CD8-positive, alpha-beta memory T cell (primary cell): Measurements from ENCODE around the gene PARL. TPM values are rescaled to one million over a fixed set of nuclear protein-coding genes. Genes with fewer than 3 reads are reported as not detected.

Experiments
- CTCF ChIA-PET: fragments of 350-600 bp; sonication (Branson Sonifier 250); formaldehyde crosslinking; loops from one replicate; lab custom pipeline; 2021; ENCODE audit warnings: antibody characterized with exemption; lab: Charles Lee
- POLR2A ChIA-PET: fragments of 350-600 bp; sonication (Branson Sonifier 250); formaldehyde crosslinking; loops from one replicate; lab custom pipeline; 2021; ENCODE audit warnings: antibody characterized with exemption; lab: Charles Lee
- DNase-seq, 5 donors: peaks; one replicate each; pipeline versions ENCODE4 v3.0.0 to v3.0.0-alpha.2; 2020 to 2022; ENCODE audit warnings: mixed read lengths in 1 of 5
- H3K27ac ChIP-seq: one replicate; pipeline ENCODE4 v1.7.0; 2013; ENCODE audit warnings: low read depth, mild to moderate bottlenecking, low read length, moderate library complexity
- H3K27me3 ChIP-seq: 2 replicates; pipeline ENCODE4 v1.7.0; 2013; ENCODE audit warnings: low read length, mild to moderate bottlenecking; ENCODE audit not compliant: insufficient read depth, poor library complexity, severe bottlenecking
- H3K36me3 ChIP-seq: 2 replicates; pipeline ENCODE4 v1.7.0; 2013; ENCODE audit warnings: mild to moderate bottlenecking, low read length, moderate library complexity; ENCODE audit not compliant: insufficient read depth
- H3K4me1 ChIP-seq: 2 replicates; pipeline ENCODE4 v1.7.0; 2013; ENCODE audit warnings: mild to moderate bottlenecking, low read length, moderate library complexity; ENCODE audit not compliant: insufficient read depth
- H3K4me3 ChIP-seq: 2 replicates; pipeline ENCODE4 v1.7.0; 2013; ENCODE audit warnings: mild to moderate bottlenecking, low read length
- H3K9me3 ChIP-seq: 2 replicates; pipeline ENCODE4 v1.7.0; 2013; ENCODE audit warnings: mild to moderate bottlenecking, low read length
- H3K27ac Mint-ChIP-seq, 8 donors: one replicate each; pipeline ENCODE4 v1.8.0; 2020 to 2021; ENCODE audit warnings: mixed read lengths in 8 of 8, mild to moderate bottlenecking in 6 of 8, inconsistent platforms in 3 of 8, moderate library complexity in 3 of 8
- H3K27me3 Mint-ChIP-seq, 2 donors: one replicate each; pipeline ENCODE4 v1.8.0; 2020 to 2021; ENCODE audit warnings: mixed read lengths in 2 of 2, mild to moderate bottlenecking in 1 of 2, moderate library complexity in 1 of 2
- H3K36me3 Mint-ChIP-seq, 3 donors: one replicate each; pipeline ENCODE4 v1.8.0; 2020 to 2021; ENCODE audit warnings: mixed read lengths in 3 of 3, inconsistent platforms in 1 of 3, mild to moderate bottlenecking in 1 of 3
- H3K4me1 Mint-ChIP-seq, 3 donors: one replicate each; pipeline ENCODE4 v1.8.0; 2020 to 2021; ENCODE audit warnings: mixed read lengths in 3 of 3, inconsistent platforms in 1 of 3, mild to moderate bottlenecking in 1 of 3
- H3K4me3 Mint-ChIP-seq, 7 donors: one replicate each; pipeline ENCODE4 v1.8.0; 2020 to 2021; ENCODE audit warnings: mixed read lengths in 7 of 7, mild to moderate bottlenecking in 6 of 7, moderate library complexity in 4 of 7, inconsistent platforms in 2 of 7
- H3K9me3 Mint-ChIP-seq, 5 donors: one replicate each; pipeline ENCODE4 v1.8.0; 2020 to 2022; ENCODE audit warnings: mixed read lengths in 5 of 5, mild to moderate bottlenecking in 3 of 5, moderate library complexity in 2 of 5, inconsistent platforms in 1 of 5
- polyA plus RNA-seq: library from polyadenylated mRNA; unstranded; fragments of 300-500 nt; fragmentation: Illumina TruSeq; gene quantifications from one replicate; pipeline ENCODE4 v1.2.3, GENCODE V29; 2021
- total RNA-seq, 2 experiments: library from RNA; stranded (reverse); gene quantifications; one replicate each; pipeline ENCODE4 v1.2.3, GENCODE V29; 2021

PARL gene
- total and polyA plus RNA-seq, 3 experiments from 2014 or later: 93.4 to 98.1 (median 95.9) TPM

GRCh38 chr3:183871541-183871940, 13.1 kb downstream of the PARL start:
- H3K4me1 Mint-ChIP-seq: peaks cover 32 to 46% (median 45%) of the 10 kb centered on the region in 3 donors
- Histone ChIP-seq H3K27me3 (no peaks in the 10 kb centered on the region), H3K27ac (no peak overlapping the region), H3K4me3 (no peak overlapping the region), H3K9me3 (no peaks in the 10 kb centered on the region), H3K4me1 (peaks cover 14% of the 10 kb centered on the region), H3K36me3 (no peaks in the 10 kb centered on the region)
- no peak for DNase-seq
- no peak overlapping the region for H3K4me3 Mint-ChIP-seq
- H3K36me3 Mint-ChIP-seq: peaks cover 0 to 43% (median 0%) of the 10 kb centered on the region in 3 donors
- H3K9me3 Mint-ChIP-seq: no peaks in the 10 kb centered on the region
- no peaks in the 10 kb centered on the region for H3K27me3 Mint-ChIP-seq
- CTCF ChIA-PET: no interaction called here
- POLR2A ChIA-PET: no interaction called here
- H3K27ac Mint-ChIP-seq: peak overlapping the region in 1 of 8 donors; percentile 3

GRCh38 chr3:183870563-183870962, 14.1 kb downstream of the PARL start:
- Histone ChIP-seq H3K27ac (no peak overlapping the region), H3K4me3 (no peak overlapping the region), H3K27me3 (no peaks in the 10 kb centered on the region), H3K36me3 (no peaks in the 10 kb centered on the region), H3K9me3 (no peaks in the 10 kb centered on the region), H3K4me1 (peaks cover 14% of the 10 kb centered on the region)
- CTCF ChIA-PET: no interaction called here
- H3K4me1 Mint-ChIP-seq: peaks cover 31 to 44% (median 42%) of the 10 kb centered on the region in 3 donors
- peak in 1 of 5 donors; percentile 31 for DNase-seq
- H3K27me3 Mint-ChIP-seq: no peaks in the 10 kb centered on the region
- no peak overlapping the region for H3K4me3 Mint-ChIP-seq
- H3K27ac Mint-ChIP-seq: peak overlapping the region in 4 of 8 donors; percentile 0 to 82 (median 43)
- peaks cover 0 to 44% (median under 1%) of the 10 kb centered on the region in 3 donors for H3K36me3 Mint-ChIP-seq
- POLR2A ChIA-PET: no interaction called here
- H3K9me3 Mint-ChIP-seq: no peaks in the 10 kb centered on the region

GRCh38 chr3:183868796-183869195, 15.9 kb downstream of the PARL start:
- H3K9me3 ChIP-seq: no peaks in the 10 kb centered on the region
- no peaks in the 10 kb centered on the region for H3K27me3 ChIP-seq
- peak overlapping the region in 2 of 8 donors; percentile 23 to 84 for H3K27ac Mint-ChIP-seq
- no peaks in the 10 kb centered on the region for H3K27me3 Mint-ChIP-seq
- peaks cover 0 to 53% (median 8%) of the 10 kb centered on the region in 3 donors for H3K36me3 Mint-ChIP-seq
- no peaks in the 10 kb centered on the region for H3K9me3 Mint-ChIP-seq
- CTCF ChIA-PET: no interaction called here
- H3K4me1 Mint-ChIP-seq: peaks cover 27 to 39% (median 32%) of the 10 kb centered on the region in 3 donors
- peaks cover 13% of the 10 kb centered on the region for H3K36me3 ChIP-seq
- no peak overlapping the region for H3K4me3 Mint-ChIP-seq
- POLR2A ChIA-PET: no interaction called here
- H3K4me3 ChIP-seq: no peak overlapping the region
- DNase-seq: no peak
- H3K27ac ChIP-seq: no peak overlapping the region
- peaks cover 12% of the 10 kb centered on the region for H3K4me1 ChIP-seq

GRCh38 chr3:183862610-183863009, 22.1 kb downstream of the PARL start:
- Mint-ChIP-seq H3K27ac (no peak overlapping the region), H3K9me3 (no peaks in the 10 kb centered on the region), H3K4me1 (peaks cover 0 to 5% (median 4%) of the 10 kb centered on the region in 3 donors), H3K4me3 (no peak overlapping the region), H3K36me3 (peaks cover 0 to 88% (median 24%) of the 10 kb centered on the region in 3 donors), H3K27me3 (no peaks in the 10 kb centered on the region)
- Histone ChIP-seq H3K27ac (no peak overlapping the region), H3K9me3 (no peaks in the 10 kb centered on the region), H3K4me3 (no peak overlapping the region), H3K27me3 (no peaks in the 10 kb centered on the region), H3K36me3 (peaks cover 38% of the 10 kb centered on the region), H3K4me1 (no peaks in the 10 kb centered on the region)
- no peak for DNase-seq
- POLR2A ChIA-PET: no interaction called here
- CTCF ChIA-PET: no interaction called here

- H3K36me3 ChIP-seq: peaks cover 22% of the 10 kb centered on the region
- no peaks in the 10 kb centered on the region for H3K9me3 ChIP-seq
- POLR2A ChIA-PET: no interaction called here
- Mint-ChIP-seq H3K27ac (peak overlapping the region in 4 of 8 donors; percentile 8 to 81 (median 60)), H3K4me1 (peaks cover 0 to 17% (median 13%) of the 10 kb centered on the region in 3 donors), H3K27me3 (no peaks in the 10 kb centered on the region), H3K36me3 (peaks cover 0 to 80% (median 24%) of the 10 kb centered on the region in 3 donors), H3K9me3 (no peaks in the 10 kb centered on the region), H3K4me3 (no peak overlapping the region)
- H3K27ac ChIP-seq: no peak overlapping the region
- no peaks in the 10 kb centered on the region for H3K27me3 ChIP-seq
- no peak for DNase-seq
- no peak overlapping the region for H3K4me3 ChIP-seq
- CTCF ChIA-PET: no interaction called here
- no peaks in the 10 kb centered on the region for H3K4me1 ChIP-seq
Observed at GRCh38 chr3:183857863-183858262, 26.8 kb downstream of the PARL start.

GRCh38 chr3:183854318-183855035, 30.2 kb downstream of the PARL start:
- Mint-ChIP-seq H3K4me1 (peaks cover 0 to 33% (median 13%) of the 10 kb centered on the region in 3 donors), H3K27ac (peak overlapping the region in 1 of 8 donors; percentile 10)

GRCh38 chr3:183845608-183846288, 38.9 kb downstream of the PARL start:
- H3K4me1 ChIP-seq: no peaks in the 10 kb centered on the region
- DNase-seq: no peak
- no peak overlapping the region for H3K27ac ChIP-seq
- Mint-ChIP-seq H3K4me1 (peaks cover 0 to 19% (median 4%) of the 10 kb centered on the region in 3 donors), H3K4me3 (no peak overlapping the region), H3K27me3 (no peaks in the 10 kb centered on the region), H3K9me3 (no peaks in the 10 kb centered on the region), H3K36me3 (peaks cover 4 to 79% (median 25%) of the 10 kb centered on the region in 3 donors), H3K27ac (no peak overlapping the region)
- H3K27me3 ChIP-seq: no peaks in the 10 kb centered on the region
- ChIA-PET POLR2A (interaction anchor here (0.6 kb wide), 1 partner anchor 28 kb away, joined by 3 read pairs; no protein-coding TSS in a partner anchor), CTCF (no interaction called here)
- H3K4me3 ChIP-seq: no peak overlapping the region
- no peaks in the 10 kb centered on the region for H3K9me3 ChIP-seq
- H3K36me3 ChIP-seq: peaks cover 21% of the 10 kb centered on the region

More at GRCh38 chr3:183854318-183855035, 30.2 kb downstream of the PARL start:
- no peak overlapping the region for H3K27ac ChIP-seq
- H3K4me3 ChIP-seq: no peak overlapping the region
- Mint-ChIP-seq H3K4me3 (no peak overlapping the region), H3K9me3 (no peaks in the 10 kb centered on the region), H3K27me3 (no peaks in the 10 kb centered on the region), H3K36me3 (peaks cover 0 to 75% (median 24%) of the 10 kb centered on the region in 3 donors)
- H3K27me3 ChIP-seq: no peaks in the 10 kb centered on the region
- peaks cover 4% of the 10 kb centered on the region for H3K36me3 ChIP-seq
- H3K4me1 ChIP-seq: no peaks in the 10 kb centered on the region
- DNase-seq: no peak
- ChIA-PET POLR2A (interaction anchor here (0.7 kb wide), 1 partner anchor 201 kb away, joined by 4 read pairs; no protein-coding TSS in a partner anchor), CTCF (no interaction called here)
- no peaks in the 10 kb centered on the region for H3K9me3 ChIP-seq

GRCh38 chr3:183845090-183845489, 39.6 kb downstream of the PARL start:
- H3K4me1 ChIP-seq: no peaks in the 10 kb centered on the region
- no peaks in the 10 kb centered on the region for H3K27me3 ChIP-seq
- no peak overlapping the region for H3K27ac Mint-ChIP-seq
- no peak overlapping the region for H3K4me3 Mint-ChIP-seq
- H3K4me3 ChIP-seq: no peak overlapping the region
- peaks cover 4 to 77% (median 22%) of the 10 kb centered on the region in 3 donors for H3K36me3 Mint-ChIP-seq
- CTCF ChIA-PET: no interaction called here
- no peaks in the 10 kb centered on the region for H3K27me3 Mint-ChIP-seq
- POLR2A ChIA-PET: interaction anchor here (0.6 kb wide), 1 partner anchor 27 kb away, joined by 3 read pairs; no protein-coding TSS in a partner anchor
- H3K4me1 Mint-ChIP-seq: peaks cover 0 to 13% (median 4%) of the 10 kb centered on the region in 3 donors
- no peak overlapping the region for H3K27ac ChIP-seq
- no peaks in the 10 kb centered on the region for H3K9me3 Mint-ChIP-seq
- no peak for DNase-seq
- peaks cover 23% of the 10 kb centered on the region for H3K36me3 ChIP-seq
- H3K9me3 ChIP-seq: no peaks in the 10 kb centered on the region
